ENCODE data around the gene ARMC2. TPM values are rescaled to one million over a fixed set of nuclear protein-coding genes. Genes with fewer than 3 reads are reported as not detected.

The ARMC2 gene
- total RNA-seq, 3 donors from 2014 or later (not counting 1 experiment from before 2014, with no cell fraction given) = 9.4 to 13.8 (median 9.7) TPM

GRCh38 chr6:108998485-108998884 lies 150.3 kb downstream of the ARMC2 start:
- H3K27me3 Mint-ChIP-seq (ENCODE audit: low read depth in 2 of 2) = no peaks in the 10 kb centered on the region
- no peaks in the 10 kb centered on the region for H3K9me3 Mint-ChIP-seq
- Histone ChIP-seq H3K27ac (ENCODE audit: low read length) (no peak overlapping the region), H3K27me3 (ENCODE audit: control insufficient read depth, insufficient read depth, low read length) (no peaks in the 10 kb centered on the region), H3K4me3 (ENCODE audit: low read length) (no peak overlapping the region), H3K36me3 (ENCODE audit: control insufficient read depth, insufficient read depth, low read length) (peaks cover 67% of the 10 kb centered on the region), H3K4me1 (ENCODE audit: control insufficient read depth, insufficient read depth, low read length) (peaks cover 3% of the 10 kb centered on the region), H3K9me3 (ENCODE audit: control insufficient read depth, insufficient read depth, low read length) (no peaks in the 10 kb centered on the region)
- DNase-seq = no peak
- no peak for TF ChIP-seq CTCF (IDR thresholded peaks at IDR 0.05)
- H3K4me1 Mint-ChIP-seq = peaks cover 18 to 22% of the 10 kb centered on the region in 2 donors
- H3K4me3 Mint-ChIP-seq = no peak overlapping the region
- intact Hi-C loops (cut with micrococcal nuclease) = no loop called here
- 93% methylated on average over 3 of the region's 3 CpGs for WGBS (ENCODE audit: insufficient coverage)
- no peak for ATAC-seq
- peaks cover 19% of the 10 kb centered on the region for H3K36me3 Mint-ChIP-seq
- H3K27ac Mint-ChIP-seq = peak overlapping the region in 1 of 2 donors; percentile 29

GRCh38 chr6:108999428-108999827 lies 151.2 kb downstream of the ARMC2 start:
- peaks cover 25 to 28% of the 10 kb centered on the region in 2 donors for H3K4me1 Mint-ChIP-seq
- no peak overlapping the region for H3K27ac ChIP-seq (ENCODE audit: low read length)
- 99% methylated on average over 5 of the region's 5 CpGs for WGBS (ENCODE audit: insufficient coverage)
- no peak for DNase-seq
- H3K4me1 ChIP-seq (ENCODE audit: control insufficient read depth, insufficient read depth, low read length) = peaks cover 5% of the 10 kb centered on the region
- H3K36me3 Mint-ChIP-seq = peaks cover 19% of the 10 kb centered on the region
- no peaks in the 10 kb centered on the region for H3K9me3 Mint-ChIP-seq
- TF ChIP-seq CTCF (IDR thresholded peaks at IDR 0.05) = no peak
- H3K4me3 Mint-ChIP-seq = no peak overlapping the region
- peaks cover 58% of the 10 kb centered on the region for H3K36me3 ChIP-seq (ENCODE audit: control insufficient read depth, insufficient read depth, low read length)
- no peaks in the 10 kb centered on the region for H3K27me3 Mint-ChIP-seq (ENCODE audit: low read depth in 2 of 2)
- no peaks in the 10 kb centered on the region for H3K9me3 ChIP-seq (ENCODE audit: control insufficient read depth, insufficient read depth, low read length)
- no peaks in the 10 kb centered on the region for H3K27me3 ChIP-seq (ENCODE audit: control insufficient read depth, insufficient read depth, low read length)
- peak overlapping the region; percentile 4 to 48 for H3K27ac Mint-ChIP-seq
- intact Hi-C loops (cut with micrococcal nuclease) = no loop called here
- H3K4me3 ChIP-seq (ENCODE audit: low read length) = no peak overlapping the region
- ATAC-seq = no peak

- Mint-ChIP-seq H3K9me3 (no peaks in the 10 kb centered on the region), H3K4me1 (peaks cover 34 to 36% of the 10 kb centered on the region in 2 donors), H3K36me3 (peaks cover 19% of the 10 kb centered on the region), H3K27ac (peak overlapping the region; percentile 4 to 48), H3K4me3 (no peak overlapping the region), H3K27me3 (ENCODE audit: low read depth in 2 of 2) (no peaks in the 10 kb centered on the region)
- intact Hi-C loops (cut with micrococcal nuclease) = no loop called here
- WGBS (ENCODE audit: insufficient coverage) = 100% methylated on average over 1 of the region's 2 CpGs
- Histone ChIP-seq H3K4me1 (ENCODE audit: control insufficient read depth, insufficient read depth, low read length) (peaks cover 7% of the 10 kb centered on the region), H3K27ac (ENCODE audit: low read length) (no peak overlapping the region), H3K27me3 (ENCODE audit: control insufficient read depth, insufficient read depth, low read length) (no peaks in the 10 kb centered on the region), H3K9me3 (ENCODE audit: control insufficient read depth, insufficient read depth, low read length) (no peaks in the 10 kb centered on the region), H3K4me3 (ENCODE audit: low read length) (no peak overlapping the region), H3K36me3 (ENCODE audit: control insufficient read depth, insufficient read depth, low read length) (peaks cover 54% of the 10 kb centered on the region)
- ATAC-seq (no peak), DNase-seq (no peak)
- TF ChIP-seq CTCF (IDR thresholded peaks at IDR 0.05) = no peak
Measured at GRCh38 chr6:109000289-109000688, 152.1 kb downstream of the ARMC2 start.

- Histone ChIP-seq H3K9me3 (ENCODE audit: control insufficient read depth, insufficient read depth, low read length) (no peaks in the 10 kb centered on the region), H3K27ac (ENCODE audit: low read length) (no peak overlapping the region), H3K27me3 (ENCODE audit: control insufficient read depth, insufficient read depth, low read length) (no peaks in the 10 kb centered on the region), H3K4me3 (ENCODE audit: low read length) (no peak overlapping the region), H3K4me1 (ENCODE audit: control insufficient read depth, insufficient read depth, low read length) (peaks cover 7% of the 10 kb centered on the region), H3K36me3 (ENCODE audit: control insufficient read depth, insufficient read depth, low read length) (peaks cover 47% of the 10 kb centered on the region)
- H3K9me3 Mint-ChIP-seq = no peaks in the 10 kb centered on the region
- no peaks in the 10 kb centered on the region for H3K27me3 Mint-ChIP-seq (ENCODE audit: low read depth in 2 of 2)
- ATAC-seq (no peak), DNase-seq (no peak)
- 95% methylated on average over 6 of the region's 7 CpGs for WGBS (ENCODE audit: insufficient coverage)
- peak overlapping the region; percentile 1 to 69 for H3K27ac Mint-ChIP-seq
- TF ChIP-seq CTCF (IDR thresholded peaks at IDR 0.05) = no peak
- H3K4me3 Mint-ChIP-seq = peak overlapping the region; percentile 43
- intact Hi-C loops (cut with micrococcal nuclease) = no loop called here
- H3K4me1 Mint-ChIP-seq = peaks cover 40 to 43% of the 10 kb centered on the region in 2 donors
- H3K36me3 Mint-ChIP-seq = peaks cover 19% of the 10 kb centered on the region
Measured at GRCh38 chr6:109001291-109001894, 153.2 kb downstream of the ARMC2 start.

Measured in natural killer cell (primary cell).